HepG2 (cell line): ENCODE data around the gene OGA. TPM values are rescaled to one million over a fixed set of nuclear protein-coding genes. Genes with fewer than 3 reads are reported as not detected.

Experiments
- BRCA1 ChIP-seq: sonication (generic); formaldehyde crosslinking; IDR thresholded peaks from 2 replicates; pipeline ENCODE4 v1.4.0; 2020; ENCODE audit warnings: missing genetic modification reagents
- BRD4 ChIP-seq: sonication (generic); formaldehyde crosslinking; IDR thresholded peaks from 2 replicates; pipeline ENCODE4 v1.4.0; 2020; ENCODE audit warnings: missing genetic modification reagents
- CEBPB ChIP-seq: IDR thresholded peaks from 2 replicates; pipeline ENCODE4 v1.6.1; 2011; ENCODE audit warnings: low read depth, low read length, improper control_type of control experiment, borderline replicate concordance
- CEBPG ChIP-seq: IDR thresholded peaks from 2 replicates; pipeline ENCODE4 v1.6.1; 2016
- CHD2 ChIP-seq: IDR thresholded peaks from 2 replicates; pipeline ENCODE4 v1.6.1; 2011; ENCODE audit warnings: low read depth, low read length, improper control_type of control experiment
- FOXA3 ChIP-seq: IDR thresholded peaks from 2 replicates; pipeline ENCODE4 v1.6.1; 2016; ENCODE audit warnings: missing genetic modification reagents, missing compliant biosample characterization
- FOXM1 ChIP-seq: sonication (generic); formaldehyde crosslinking; IDR thresholded peaks from 2 replicates; pipeline ENCODE4 v1.5.0; 2020; ENCODE audit warnings: missing genetic modification reagents
- GATAD2A ChIP-seq: IDR thresholded peaks from 2 replicates; pipeline ENCODE4 v1.6.1; 2016
- IKZF5 ChIP-seq: IDR thresholded peaks from 2 replicates; pipeline ENCODE4 v1.6.1; 2018; ENCODE audit warnings: missing genetic modification reagents, mild to moderate bottlenecking, missing compliant biosample characterization
- KLF15 ChIP-seq: sonication (generic); formaldehyde crosslinking; IDR thresholded peaks from 2 replicates; pipeline ENCODE4 v1.8.1; 2023; ENCODE audit warnings: borderline replicate concordance, mild to moderate bottlenecking, inconsistent platforms, missing genetic modification reagents, mixed read lengths
- KMT2A ChIP-seq: sonication (generic); formaldehyde crosslinking; IDR thresholded peaks from 2 replicates; pipeline ENCODE4 v1.4.0; 2020; ENCODE audit warnings: missing genetic modification reagents
- MAF1 ChIP-seq: sonication (generic); formaldehyde crosslinking; IDR thresholded peaks from 2 replicates; pipeline ENCODE4 v1.5.0; 2020; ENCODE audit warnings: missing genetic modification reagents, borderline replicate concordance
- MATR3 ChIP-seq: sonication (generic); formaldehyde crosslinking; IDR thresholded peaks from 2 replicates; pipeline ENCODE4 v1.4.0; 2020; ENCODE audit warnings: missing genetic modification reagents
- MIER3 ChIP-seq: IDR thresholded peaks from 2 replicates; pipeline ENCODE4 v1.6.1; 2016; ENCODE audit warnings: missing compliant biosample characterization, borderline replicate concordance
- NR2F1 ChIP-seq, 2 experiments: fragments of 450-650 bp in 1 of 2; formaldehyde crosslinking in 1 of 2; IDR thresholded peaks; 2 replicates each; pipeline versions ENCODE4 v1.5.0 to v1.6.1; 2016 to 2020; ENCODE audit warnings: mild to moderate bottlenecking in 1 of 2, missing compliant biosample characterization in 1 of 2, missing genetic modification reagents in 1 of 2, moderate library complexity in 1 of 2
- POLR2G ChIP-seq: fragments of 200-400 bp; formaldehyde crosslinking; IDR thresholded peaks from 2 replicates; pipeline ENCODE4 v1.6.1; 2018; ENCODE audit warnings: mild to moderate bottlenecking, low read depth, low read length, moderate library complexity
- RARA ChIP-seq: IDR thresholded peaks from 2 replicates; pipeline ENCODE4 v1.6.1; 2016; ENCODE audit warnings: missing genetic modification reagents, missing compliant biosample characterization
- STAT6 ChIP-seq: sonication (generic); formaldehyde crosslinking; IDR thresholded peaks from 2 replicates; pipeline ENCODE4 v1.4.0; 2020; ENCODE audit warnings: missing genetic modification reagents, mild to moderate bottlenecking, borderline replicate concordance
- ZNF264 ChIP-seq: sonication (generic); formaldehyde crosslinking; IDR thresholded peaks from 2 replicates; pipeline ENCODE4 v1.4.0; 2020; ENCODE audit warnings: missing genetic modification reagents
- ZNF329 ChIP-seq: sonication (generic); formaldehyde crosslinking; IDR thresholded peaks from 2 replicates; pipeline ENCODE4 v1.9.0; 2021; ENCODE audit warnings: low read depth, mild to moderate bottlenecking, missing genetic modification reagents
- ZNF713 ChIP-seq: sonication (generic); formaldehyde crosslinking; IDR thresholded peaks from 2 replicates; pipeline ENCODE4 v1.4.0; 2020; ENCODE audit warnings: mild to moderate bottlenecking, missing genetic modification reagents
- ZNF775 ChIP-seq: sonication (generic); formaldehyde crosslinking; IDR thresholded peaks from 2 replicates; pipeline ENCODE4 v1.4.0; 2020; ENCODE audit warnings: missing genetic modification reagents, mild to moderate bottlenecking, moderate library complexity, borderline replicate concordance
- polyA plus RNA-seq, 8 experiments: library from polyadenylated mRNA; depleted of rRNA in 3 of 8; stranded (reverse) in 7 of 8; unstranded in 1 of 8; fragments of >200 nt; fragmentation: Illumina TruSeq in 4 of 8; extraction: Trizol in 4 of 8; gene quantifications; 2 replicates each; pipeline versions ENCODE4 v1.2.1 to v1.2.3, GENCODE V29; 2011 to 2016; ENCODE audit warnings: low read depth in 4 of 8, missing spikeins in 1 of 8, mixed read lengths in 1 of 8; ENCODE audit not compliant: insufficient read depth in 1 of 8
- total RNA-seq, 5 experiments: library from RNA; depleted of rRNA; stranded (reverse); fragments of >200 nt; fragmentation: Illumina TruSeq; extraction: Trizol; gene quantifications; 2 replicates each; pipeline ENCODE4 v1.2.3, GENCODE V29; 2016; ENCODE audit warnings: low read depth in 1 of 5
- TF ChIP-seq, protein P1 (sequence below): sonication (generic); formaldehyde crosslinking; IDR thresholded peaks from 2 replicates; pipeline ENCODE4 v1.5.0; 2020; ENCODE audit warnings: mild to moderate bottlenecking, missing genetic modification reagents

The OGA gene
- total and polyA plus RNA-seq, 2 of the 13 experiments (the other 11 are each of a cell fraction or from before 2014, with no cell fraction given) = 33.2 to 39.8 TPM

GRCh38 chr10:101818119-101818871 is at the start of gene OGA (continued):
- no peak for TF ChIP-seq MATR3 (CRISPR knock-in tag)
- TF ChIP-seq STAT6 (CRISPR knock-in tag) = no peak
- TF ChIP-seq ZNF775 (CRISPR knock-in tag) = no peak
- no peak for TF ChIP-seq KLF15 (CRISPR knock-in tag)
- TF ChIP-seq ZNF329 (CRISPR knock-in tag) = no peak
- peak; percentile 72; the same call in 1 of the 2 replicates for TF ChIP-seq IKZF5 (CRISPR knock-in tag)
- TF ChIP-seq CEBPG (CRISPR knock-in tag) = peak; percentile 67
- 0 out of 2 replicates have a peak, but pooled peaks have one; percentile 67 for TF ChIP-seq MAF1 (CRISPR knock-in tag)
- peak; percentile 68; the same call in 1 of the 2 replicates for TF ChIP-seq BRCA1 (CRISPR knock-in tag)
- TF ChIP-seq, protein P1, sequence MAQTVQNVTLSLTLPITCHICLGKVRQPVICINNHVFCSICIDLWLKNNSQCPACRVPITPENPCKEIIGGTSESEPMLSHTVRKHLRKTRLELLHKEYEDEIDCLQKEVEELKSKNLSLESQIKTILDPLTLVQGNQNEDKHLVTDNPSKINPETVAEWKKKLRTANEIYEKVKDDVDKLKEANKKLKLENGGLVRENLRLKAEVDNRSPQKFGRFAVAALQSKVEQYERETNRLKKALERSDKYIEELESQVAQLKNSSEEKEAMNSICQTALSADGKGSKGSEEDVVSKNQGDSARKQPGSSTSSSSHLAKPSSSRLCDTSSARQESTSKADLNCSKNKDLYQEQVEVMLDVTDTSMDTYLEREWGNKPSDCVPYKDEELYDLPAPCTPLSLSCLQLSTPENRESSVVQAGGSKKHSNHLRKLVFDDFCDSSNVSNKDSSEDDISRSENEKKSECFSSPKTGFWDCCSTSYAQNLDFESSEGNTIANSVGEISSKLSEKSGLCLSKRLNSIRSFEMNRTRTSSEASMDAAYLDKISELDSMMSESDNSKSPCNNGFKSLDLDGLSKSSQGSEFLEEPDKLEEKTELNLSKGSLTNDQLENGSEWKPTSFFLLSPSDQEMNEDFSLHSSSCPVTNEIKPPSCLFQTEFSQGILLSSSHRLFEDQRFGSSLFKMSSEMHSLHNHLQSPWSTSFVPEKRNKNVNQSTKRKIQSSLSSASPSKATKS (CRISPR knock-in tag) = no peak
- peak; percentile 64 for TF ChIP-seq CEBPB
- peak; percentile 90 for TF ChIP-seq POLR2G
- TF ChIP-seq RARA = 0 out of 2 replicates have a peak, but pooled peaks have one; percentile 5
- TF ChIP-seq GATAD2A = no peak; the same call in none of the 2 replicates
- 0 out of 2 replicates have a peak, but pooled peaks have one; percentile 47 for TF ChIP-seq ZNF713 (CRISPR knock-in tag)
- TF ChIP-seq BRD4 (CRISPR knock-in tag) = no peak
- TF ChIP-seq CHD2 = peak; percentile 75; the same call in 1 of the 2 replicates
- peak; percentile 63 for TF ChIP-seq FOXA3
- TF ChIP-seq NR2F1 (CRISPR knock-in tag; IDR thresholded peaks at IDR 0.05) = no peak
- no peak; the same call in 1 of the 2 replicates for TF ChIP-seq KMT2A (CRISPR knock-in tag)
- no peak for TF ChIP-seq FOXM1 (CRISPR knock-in tag)
- TF ChIP-seq ZNF264 = peak; percentile 67; the same call in 1 of the 2 replicates
- peak; percentile 32; the same call in 1 of the 2 replicates for TF ChIP-seq MIER3
